SK-N-SH (cell line): ENCODE data around the gene DOCK4. TPM values are rescaled to one million over a fixed set of nuclear protein-coding genes. Genes with fewer than 3 reads are reported as not detected.

Experiments used
- CTCF ChIA-PET: fragments of 300-600, 350-600 bp; formaldehyde crosslinking; extraction: SDS; loops from one replicate; lab custom pipeline; 2021; lab: Yijun Ruan, JAX
- POLR2A ChIA-PET: fragments of 350-600 bp; sonication (Branson Sonifier 250); formaldehyde crosslinking; extraction: SDS; loops from one replicate; lab custom pipeline; 2020; ENCODE audit warnings: antibody characterized with exemption, inconsistent platforms; lab: Yijun Ruan, JAX
- DNase-seq: peaks from one replicate; pipeline ENCODE4 v3.0.0; 2012
- H2AFZ ChIP-seq: fragments of 200-600 bp; sonication (generic); 2 replicates; pipeline ENCODE4 v1.8.1; 2016; ENCODE audit warnings: antibody characterized with exemption, mild to moderate bottlenecking, low read depth
- H3F3A ChIP-seq: fragments of 200-600 bp; sonication (generic); replicated peaks from 2 replicates; pipeline ENCODE3; 2016; ENCODE audit warnings: antibody characterized with exemption, mild to moderate bottlenecking; ENCODE audit not compliant: insufficient read depth
- H3K27ac ChIP-seq, 2 experiments: fragments of 200-500 bp in 1 of 2; fragments of 200-600 bp in 1 of 2; sonication (Bioruptor generic) in 1 of 2; sonication (generic), shearing (Covaris generic) in 1 of 2; 2 replicates each; pipeline versions ENCODE4 v1.5.1 to v1.6.1; 2014 to 2016; ENCODE audit warnings: low read depth in 2 of 2, inconsistent platforms in 1 of 2, low read length in 1 of 2, mild to moderate bottlenecking in 1 of 2, mixed read lengths in 1 of 2
- H3K27me3 ChIP-seq: fragments of 200-600 bp; sonication (generic), shearing (Covaris generic); 2 replicates; pipeline ENCODE4 v1.6.1; 2016; ENCODE audit warnings: mixed run types; ENCODE audit not compliant: insufficient read depth
- H3K36me3 ChIP-seq, 2 experiments: fragments of 200-500 bp in 1 of 2; fragments of 200-600 bp in 1 of 2; sonication (Bioruptor generic) in 1 of 2; sonication (generic) in 1 of 2; replicated peaks in 1 of 2; 2 replicates each; pipeline versions ENCODE3 to v1.5.1; 2014 to 2016; ENCODE audit warnings: low read length in 1 of 2, mild to moderate bottlenecking in 1 of 2; ENCODE audit not compliant: insufficient read depth in 2 of 2, control insufficient read depth in 1 of 2
- H3K4me1 ChIP-seq, 2 experiments: fragments of 200-500 bp in 1 of 2; fragments of 200-600 bp in 1 of 2; sonication (Bioruptor generic) in 1 of 2; sonication (generic), shearing (Covaris generic) in 1 of 2; 2 replicates each; pipeline versions ENCODE4 v1.5.1 to v1.6.1; 2014 to 2016; ENCODE audit warnings: low read depth in 1 of 2, low read length in 1 of 2, mixed run types in 1 of 2; ENCODE audit not compliant: insufficient read depth in 2 of 2, control insufficient read depth in 1 of 2
- H3K4me2 ChIP-seq: fragments of 200-600 bp; sonication (generic), shearing (Covaris generic); 2 replicates; pipeline ENCODE4 v1.6.1; 2017; ENCODE audit warnings: mixed run types
- H3K4me3 ChIP-seq, 2 experiments: fragments of 200-500 bp in 1 of 2; fragments of 200-600 bp in 1 of 2; sonication (Bioruptor generic) in 1 of 2; sonication (generic), shearing (Covaris generic) in 1 of 2; 2 replicates each; pipeline versions ENCODE4 v1.5.1 to v1.8.1; 2014 to 2016; ENCODE audit warnings: low read depth in 2 of 2, inconsistent platforms in 1 of 2, low read length in 1 of 2, mild to moderate bottlenecking in 1 of 2, mixed read lengths in 1 of 2, moderate library complexity in 1 of 2
- H3K79me2 ChIP-seq: fragments of 200-600 bp; sonication (generic); 2 replicates; pipeline ENCODE4 v1.8.1; 2017; ENCODE audit warnings: mild to moderate bottlenecking; ENCODE audit not compliant: insufficient read depth
- H3K9ac ChIP-seq: fragments of 200-600 bp; sonication (generic); 2 replicates; pipeline ENCODE4 v1.6.1; 2017; ENCODE audit warnings: mixed run types
- H3K9me2 ChIP-seq: fragments of 200-600 bp; sonication (generic); 2 replicates; pipeline ENCODE4 v1.6.1; 2017; ENCODE audit warnings: mixed run types
- H3K9me3 ChIP-seq: fragments of 200-600 bp; sonication (generic); 2 replicates; pipeline ENCODE4 v1.6.1; 2017; ENCODE audit warnings: mixed run types, mild to moderate bottlenecking, moderate library complexity
- H4K20me1 ChIP-seq: fragments of 200-600 bp; sonication (generic); 2 replicates; pipeline ENCODE4 v1.6.1; 2017; ENCODE audit warnings: mild to moderate bottlenecking, mixed run types; ENCODE audit not compliant: insufficient read depth
- CHD2 ChIP-seq: fragments of 150-350 bp; IDR thresholded peaks from 2 replicates; pipeline ENCODE4 v1.6.1; 2018; ENCODE audit warnings: low read length; ENCODE audit not compliant: partially characterized antibody
- ELF1 ChIP-seq: IDR thresholded peaks from 2 replicates; pipeline ENCODE4 v1.4.0; 2012
- EP300 ChIP-seq, 2 experiments: IDR thresholded peaks; 2 replicates each; pipeline versions ENCODE4 v1.4.0 to v1.6.1; 2012; ENCODE audit warnings: borderline replicate concordance in 1 of 2, low read depth in 1 of 2, low read length in 1 of 2
- EZH2phosphoT487 ChIP-seq: fragments of 200-600 bp; sonication (generic); IDR thresholded peaks from 2 replicates; pipeline ENCODE4 v1.6.1; 2017; ENCODE audit warnings: low read depth, mixed run types, mild to moderate bottlenecking, antibody characterized with exemption, moderate library complexity, borderline replicate concordance
- GATA2 ChIP-seq: sonication (generic); formaldehyde crosslinking; IDR thresholded peaks from 2 replicates; pipeline ENCODE4 v1.5.0; 2020; ENCODE audit warnings: mild to moderate bottlenecking, missing genetic modification reagents
- JUND ChIP-seq: IDR thresholded peaks from 2 replicates; pipeline ENCODE4 v1.4.0; 2012
- MXI1 ChIP-seq: IDR thresholded peaks from 2 replicates; pipeline ENCODE4 v1.6.1; 2012; ENCODE audit warnings: mild to moderate bottlenecking, low read depth, low read length, improper control_type of control experiment
- NFIC ChIP-seq: IDR thresholded peaks from 2 replicates; pipeline ENCODE4 v1.4.0; 2012; ENCODE audit warnings: borderline replicate concordance
- NRF1 ChIP-seq: IDR thresholded peaks from 2 replicates; pipeline ENCODE4 v1.6.1; 2012; ENCODE audit warnings: low read depth, mild to moderate bottlenecking, low read length
- PBX3 ChIP-seq: IDR thresholded peaks from 2 replicates; pipeline ENCODE4; 2012
- POLR2AphosphoS5 ChIP-seq: IDR thresholded peaks from 2 replicates; pipeline ENCODE4 v1.6.1; 2012; ENCODE audit warnings: low read depth, low read length
- RAD21 ChIP-seq: IDR thresholded peaks from 2 replicates; pipeline ENCODE4 v1.6.1; 2012; ENCODE audit warnings: mild to moderate bottlenecking, low read length
- RCOR1 ChIP-seq: fragments of 150-350 bp; IDR thresholded peaks from 2 replicates; pipeline ENCODE4 v1.6.1; 2017; ENCODE audit warnings: antibody characterized with exemption, low read length
- REST ChIP-seq: IDR thresholded peaks from 2 replicates; pipeline ENCODE4 v1.6.1; 2012; ENCODE audit warnings: mild to moderate bottlenecking, low read depth, low read length, moderate library complexity
- RXRA ChIP-seq: IDR thresholded peaks from 2 replicates; pipeline ENCODE4 v1.4.0; 2012; ENCODE audit warnings: low read depth, mild to moderate bottlenecking, borderline replicate concordance
- SMC3 ChIP-seq: IDR thresholded peaks from 2 replicates; pipeline ENCODE4 v1.6.1; 2012; ENCODE audit warnings: low read depth, low read length, improper control_type of control experiment
- TCF12 ChIP-seq: IDR thresholded peaks from 2 replicates; pipeline ENCODE4 v1.4.0; 2012
- TEAD4 ChIP-seq: IDR thresholded peaks from 2 replicates; pipeline ENCODE4 v1.4.0; 2012; ENCODE audit warnings: mild to moderate bottlenecking, borderline replicate concordance; ENCODE audit not compliant: insufficient read depth
- USF1 ChIP-seq: IDR thresholded peaks from 2 replicates; pipeline ENCODE4 v1.4.0; 2012; ENCODE audit warnings: low read depth, borderline replicate concordance
- WGBS: methylation state at CpG from one replicate; pipeline ENCODE4 v1.1.6; 2017; ENCODE audit warnings: low lambda C conversion rate; 5-methylcytosine and 5-hydroxymethylcytosine counted together
- polyA plus RNA-seq, 3 experiments: library from polyadenylated mRNA; depleted of rRNA; stranded (reverse); fragments of >200 nt; gene quantifications; 2 replicates each; pipeline ENCODE4 v1.2.3, GENCODE V29; 2012

DOCK4 gene
- polyA plus RNA-seq, 1 of the 3 experiments (the other 2 are of a cell fraction): 8.5 TPM

GRCh38 chr7:112154690-112155089 is 51.5 kb downstream of the DOCK4 start:
- ChIA-PET CTCF (interaction anchor here (1.3 kb wide), 1 partner anchor 10 kb away, joined by 3 read pairs; no protein-coding TSS in a partner anchor), POLR2A (no interaction called here)
- 87% methylated on average over 4 of the region's 4 CpGs for WGBS

GRCh38 chr7:112152186-112152585 is 54.0 kb downstream of the DOCK4 start:
- H3K9me2 ChIP-seq: no peaks in the 10 kb centered on the region
- no peaks in the 10 kb centered on the region for H3K9me3 ChIP-seq
- no peaks in the 10 kb centered on the region for H3K36me3 ChIP-seq
- ChIA-PET CTCF (interaction anchor here (0.6 to 3.3 kb wide), 4 partner anchors 9 to 27 kb away, joined by 3 to 17 read pairs (median 3); no protein-coding TSS in a partner anchor), POLR2A (no interaction called here)
- no peak overlapping the region for H3K27ac ChIP-seq
- H3K4me1 ChIP-seq: peaks cover 0 to 46% of the 10 kb centered on the region in 2 experiments; a peak in 2 of 4 replicates
- H3F3A ChIP-seq: no peaks in the 10 kb centered on the region
- no peaks in the 10 kb centered on the region for H3K27me3 ChIP-seq
- no peak overlapping the region for H3K9ac ChIP-seq
- no peak overlapping the region for H3K4me2 ChIP-seq
- no peaks in the 10 kb centered on the region for H3K79me2 ChIP-seq
- no peak overlapping the region for H2AFZ ChIP-seq
- TF ChIP-seq EP300 (IDR thresholded peaks at IDR 0.05; ENCODE audit: borderline replicate concordance in 1 of 2, low read depth in 1 of 2, low read length in 1 of 2) (peak in 1 of 2 experiments; percentile 66; a peak in 1 of 4 replicates), TCF12 (peak; percentile 87), CHD2 (peak; percentile 83), RAD21 (peak; percentile 33; the same call in 1 of the 2 replicates), REST (no peak), RCOR1 (peak; percentile 98), EZH2phosphoT487 (no peak), POLR2AphosphoS5 (peak; percentile 40; the same call in 1 of the 2 replicates), PBX3 (peak; percentile 47; the same call in 1 of the 2 replicates), SMC3 (no peak), MXI1 (peak; percentile 56; the same call in 1 of the 2 replicates), GATA2 (CRISPR knock-in tag) (peak; percentile 7; the same call in 1 of the 2 replicates)
- H4K20me1 ChIP-seq: 0 out of 2 replicates have a peak, but pooled peaks cover 4% of the 10 kb centered on the region
- WGBS: 58% methylated on average over 2 of the region's 2 CpGs
- no peak overlapping the region for H3K4me3 ChIP-seq
- peak; percentile 44 for DNase-seq

More at GRCh38 chr7:112154690-112155089, 51.5 kb downstream of the DOCK4 start:
- Histone ChIP-seq H3K79me2 (no peaks in the 10 kb centered on the region), H3K4me2 (no peak overlapping the region), H3F3A (no peaks in the 10 kb centered on the region), H3K36me3 (no peaks in the 10 kb centered on the region), H3K4me1 (peaks cover 0 to 30% of the 10 kb centered on the region in 2 experiments; a peak in 2 of 4 replicates), H3K27ac (no peak overlapping the region), H4K20me1 (0 out of 2 replicates have a peak, but pooled peaks cover 4% of the 10 kb centered on the region), H3K9me3 (no peaks in the 10 kb centered on the region), H2AFZ (no peak overlapping the region), H3K9me2 (no peaks in the 10 kb centered on the region), H3K27me3 (no peaks in the 10 kb centered on the region), H3K9ac (no peak overlapping the region), H3K4me3 (no peak overlapping the region)
- no peak for TF ChIP-seq TEAD4
- no peak for TF ChIP-seq JUND
- no peak for TF ChIP-seq USF1
- no peak for TF ChIP-seq RCOR1
- TF ChIP-seq ELF1: no peak
- no peak for TF ChIP-seq NFIC
- no peak for TF ChIP-seq NRF1
- no peak for TF ChIP-seq CHD2
- TF ChIP-seq RXRA: no peak
- TF ChIP-seq EP300 (IDR thresholded peaks at IDR 0.05; ENCODE audit: borderline replicate concordance in 1 of 2, low read depth in 1 of 2, low read length in 1 of 2): no peak
- DNase-seq: no peak
